Measurements from ENCODE around the gene FLCN.

Gene FLCN

DNA sequence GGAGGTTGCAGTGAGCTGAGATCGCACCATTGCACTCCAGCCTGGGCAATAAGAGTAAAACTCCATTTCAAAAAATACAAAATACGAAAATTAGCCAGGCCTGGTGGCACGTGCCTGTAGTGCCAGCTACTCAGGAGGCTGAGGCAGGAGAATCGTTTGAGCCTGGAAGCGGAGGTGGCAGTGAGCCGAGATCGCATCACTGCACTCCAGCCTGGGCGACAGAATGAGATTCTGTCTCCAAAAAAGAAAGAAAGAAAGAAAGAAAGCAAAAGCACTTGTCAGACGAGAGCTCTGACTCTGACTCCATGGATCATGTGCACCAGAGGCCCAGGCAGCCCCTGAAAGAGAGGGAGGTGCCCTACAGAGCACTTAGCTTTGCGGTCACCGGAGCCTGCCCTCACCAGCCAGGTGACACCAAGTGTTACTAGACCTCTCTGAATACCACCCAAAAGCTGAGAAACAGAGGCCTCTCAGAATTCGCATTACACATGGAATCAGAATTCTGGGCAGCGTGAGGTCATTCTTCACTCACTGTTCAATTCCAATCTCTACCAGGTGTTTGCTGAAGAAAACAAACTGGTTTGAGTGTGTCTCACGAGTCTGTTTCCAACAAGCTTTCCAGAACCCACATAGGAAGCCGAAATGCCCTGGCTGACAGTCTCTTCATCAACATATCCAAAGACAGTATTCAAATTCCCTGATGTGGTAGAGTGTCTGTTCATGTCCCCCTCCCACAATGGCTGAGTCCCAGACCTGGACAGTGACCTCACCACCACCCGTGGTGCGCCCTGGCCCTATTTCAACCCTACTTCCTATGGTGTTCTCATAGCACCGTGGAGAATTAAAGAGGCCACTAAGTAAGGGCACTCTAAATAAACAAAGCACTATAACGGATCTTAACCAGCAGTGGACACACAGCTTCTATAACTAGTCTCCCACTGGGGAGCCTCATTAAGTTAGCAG lies 1.5 kb downstream of the FLCN start:
- DNase-seq (ENCODE audit: low spot score) = peak; percentile 68

DNA sequence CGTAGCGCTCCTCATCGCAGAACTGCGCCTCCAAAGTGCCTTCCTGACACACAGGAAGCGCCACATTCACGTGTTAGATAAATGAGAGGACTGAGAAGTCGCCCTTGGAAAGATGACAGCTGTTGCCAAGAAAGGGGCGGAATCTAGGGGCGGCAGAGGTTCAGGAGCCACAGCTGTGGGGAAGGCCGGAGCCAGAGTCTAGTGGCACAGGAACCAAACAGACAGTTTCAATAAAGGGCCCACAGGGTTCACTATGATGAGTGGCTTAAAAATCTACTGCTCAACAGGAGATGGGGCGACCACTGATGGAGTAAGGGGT lies 4.7 kb downstream of the FLCN start:
- no peak for DNase-seq (ENCODE audit: low spot score)

DNA sequence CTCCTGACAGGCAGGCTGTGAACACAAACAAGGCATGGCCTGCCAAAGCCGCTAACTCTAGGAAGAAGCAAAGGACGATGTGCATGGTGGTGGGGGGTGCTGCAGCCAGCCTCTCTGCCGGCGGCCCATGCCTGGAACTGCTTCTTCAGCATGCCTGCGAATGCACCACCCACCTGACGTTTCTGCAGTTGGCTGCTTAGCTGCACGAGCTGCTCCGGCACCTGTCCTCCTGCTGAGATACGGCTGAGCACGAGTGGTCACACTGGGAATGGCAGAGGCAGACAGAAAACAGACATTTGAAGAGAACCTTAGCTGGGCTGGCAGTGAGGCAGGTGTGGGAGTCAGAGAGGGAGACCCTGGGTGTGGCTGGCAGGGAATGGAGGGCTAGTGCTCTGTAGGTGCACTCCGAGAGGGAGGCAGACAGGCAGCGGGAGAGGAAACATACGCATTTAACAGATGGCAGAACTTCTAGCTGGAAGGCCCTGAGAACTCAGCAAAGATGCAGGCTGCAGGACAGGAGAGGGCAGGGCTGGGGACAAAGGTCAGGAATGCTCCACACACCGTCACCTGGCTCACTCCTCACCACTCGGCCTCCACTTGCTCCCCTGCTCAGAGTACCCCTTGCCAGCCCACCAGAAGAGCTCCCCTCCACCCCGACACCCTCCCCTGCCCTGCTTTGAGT lies 5.2 kb downstream of the FLCN start:
- DNase-seq (ENCODE audit: low spot score) = no peak

DNA sequence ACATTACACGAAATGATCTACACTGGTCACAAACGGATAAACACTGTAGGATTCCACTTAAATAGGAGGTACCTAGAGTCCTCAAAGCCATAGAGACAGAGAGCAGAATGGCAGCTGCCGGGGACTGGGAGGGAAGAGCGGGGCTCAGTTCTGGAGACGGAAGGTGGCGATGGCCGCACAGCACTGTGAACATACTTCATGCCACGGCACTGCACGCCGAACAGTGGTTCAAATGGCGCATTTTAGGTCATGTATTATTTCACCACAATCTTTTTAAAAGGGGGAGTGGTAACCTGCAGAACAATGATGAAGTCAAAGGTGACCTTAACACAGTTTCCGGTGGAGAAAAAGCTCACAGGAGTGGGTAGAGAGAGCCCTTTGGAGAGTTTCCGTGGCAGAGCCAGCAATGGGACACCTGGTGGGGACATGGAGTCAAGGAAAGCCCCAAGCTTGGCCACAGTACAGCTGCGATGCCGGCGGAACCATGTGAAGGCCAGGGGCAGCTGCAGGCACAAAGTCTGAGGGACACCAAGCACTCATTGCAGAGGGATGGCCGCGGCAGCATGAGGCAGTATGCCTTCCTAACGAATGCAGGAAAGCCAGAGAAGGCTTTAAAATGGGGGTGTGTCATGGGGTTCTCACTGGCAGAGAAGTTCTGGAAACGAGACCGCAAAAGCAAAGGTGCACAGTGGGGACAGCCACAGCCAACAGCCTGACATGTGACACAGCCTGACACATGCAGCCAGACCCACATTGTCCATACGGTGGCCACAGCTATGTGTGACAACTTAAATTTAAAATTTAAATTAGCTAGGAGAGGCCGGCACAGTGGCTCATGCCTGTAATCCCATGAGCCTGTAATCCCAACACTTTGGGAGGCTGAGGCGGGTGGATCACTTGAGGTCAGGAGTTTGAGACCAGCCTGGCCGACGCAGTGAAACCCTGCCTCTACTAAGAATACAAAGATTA lies 7.3 kb downstream of the FLCN start:
- DNase-seq (ENCODE audit: low spot score) = no peak

DNA sequence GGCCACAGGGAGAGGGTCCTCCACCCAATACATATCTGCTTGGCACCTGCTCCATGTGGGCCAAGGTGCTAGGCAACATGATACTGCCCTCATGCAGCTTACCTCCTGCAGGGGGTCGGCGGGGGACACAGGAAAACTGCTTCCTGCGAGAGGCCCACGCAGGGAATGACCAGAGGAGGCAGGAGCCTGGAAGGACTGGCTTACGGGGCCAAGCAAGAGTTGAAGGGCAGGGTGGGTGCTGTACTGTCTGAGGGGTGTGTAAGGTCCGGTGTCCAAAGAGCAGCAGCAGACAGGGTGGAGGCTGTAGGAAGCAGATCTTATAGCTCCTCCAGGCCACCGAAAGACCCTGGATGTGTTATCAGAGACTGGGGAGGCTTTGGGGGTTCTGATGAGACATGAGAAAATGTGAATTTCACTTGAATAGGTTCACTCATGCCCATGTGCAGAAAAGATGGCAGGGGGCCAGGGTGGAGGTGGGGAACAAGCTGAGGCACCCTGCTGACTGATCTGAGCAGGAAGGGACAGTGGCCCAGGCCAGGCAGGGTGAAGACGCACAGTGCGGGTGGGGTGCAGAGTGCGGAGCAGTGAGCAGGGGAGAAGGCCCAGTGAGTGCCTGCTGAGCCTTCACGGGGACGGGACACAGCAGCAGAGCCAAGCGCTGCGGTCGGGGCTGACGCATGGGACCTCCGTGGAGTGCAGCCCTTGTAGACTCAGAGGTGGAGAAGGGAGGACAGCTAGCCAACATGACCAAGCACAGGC lies 8.3 kb downstream of the FLCN start:
- DNase-seq (ENCODE audit: low spot score) = no peak

DNA sequence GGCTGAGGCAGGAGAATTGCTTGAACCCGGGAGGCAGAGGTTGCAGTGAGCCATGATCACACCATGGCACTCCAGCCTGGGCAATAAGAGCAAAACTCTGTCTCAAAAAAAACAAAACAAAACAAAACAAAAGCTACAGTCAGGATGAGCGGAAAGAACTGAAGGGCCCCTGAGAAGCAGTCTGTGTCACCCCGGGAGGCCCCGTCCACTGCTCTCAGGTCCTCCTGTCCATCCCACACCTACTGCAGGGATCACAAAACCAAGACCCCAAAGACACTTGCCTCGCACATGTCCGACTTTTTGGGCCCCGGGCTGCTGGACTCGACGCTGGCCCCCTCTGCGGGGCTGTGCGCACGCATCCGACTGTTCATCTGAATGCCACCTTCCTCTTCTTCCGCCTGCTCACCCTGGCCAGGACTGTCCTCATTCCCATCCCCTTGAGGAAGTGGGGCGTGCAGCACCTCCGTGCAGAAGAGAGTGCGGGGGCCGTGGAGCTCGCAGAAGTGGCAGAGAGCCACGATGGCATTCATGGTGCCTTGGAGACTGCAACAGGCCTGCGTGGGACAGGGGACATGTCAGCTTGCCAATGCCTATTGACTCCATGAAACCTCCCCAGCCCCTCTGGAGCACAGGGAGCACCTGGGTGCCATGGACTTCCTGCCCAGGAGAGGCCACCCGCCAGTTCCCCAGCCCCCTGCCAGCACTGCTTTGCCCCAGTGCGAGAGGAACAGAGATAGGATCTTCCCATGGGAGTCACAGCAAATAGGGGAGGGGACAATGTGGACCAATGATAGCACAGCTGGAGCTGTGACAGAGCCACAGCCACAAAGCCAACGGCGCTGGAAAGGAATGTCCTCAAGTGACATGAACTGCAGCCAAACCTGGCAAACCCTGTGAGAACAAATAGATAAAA lies 9.1 kb downstream of the FLCN start:
- DNase-seq (ENCODE audit: low spot score) = no peak

DNA sequence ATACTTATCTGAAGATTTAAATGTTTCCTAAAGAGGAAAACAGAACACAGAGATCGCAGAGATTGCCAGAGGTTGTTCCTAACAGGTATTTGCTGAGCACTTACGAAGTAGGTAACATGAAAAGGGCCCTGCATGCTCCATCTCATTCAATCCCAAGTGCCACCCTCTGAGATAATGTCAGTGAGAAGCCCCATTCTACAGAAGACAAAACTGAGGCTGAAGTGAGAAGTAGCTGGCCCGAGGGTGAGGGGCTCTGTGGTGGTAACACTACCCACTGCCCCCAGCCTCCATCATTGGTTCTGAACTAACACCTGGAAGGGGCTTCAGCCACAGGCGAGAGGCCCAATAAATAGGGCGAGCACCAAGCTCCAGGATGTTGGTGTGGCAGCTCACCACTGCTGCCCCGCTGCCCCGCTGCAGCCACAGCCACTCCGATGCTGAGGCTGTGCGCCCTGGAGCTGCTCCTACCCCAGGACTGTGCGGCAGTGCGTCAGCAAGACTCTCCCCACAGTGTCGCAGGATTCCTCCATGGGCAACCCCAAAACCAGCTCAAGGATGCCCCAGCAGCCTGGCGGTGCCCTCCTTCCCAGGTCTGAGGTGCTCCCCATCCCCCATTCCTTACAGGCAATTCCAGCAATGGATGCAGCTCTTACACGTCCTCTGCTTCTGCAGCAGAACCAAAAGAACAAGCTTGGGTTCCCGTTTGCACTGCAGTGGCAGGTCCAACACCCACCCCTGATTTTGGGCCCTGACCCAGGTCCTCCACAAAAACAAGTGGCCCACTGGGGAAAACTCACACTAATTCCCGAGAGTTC lies 10.3 kb downstream of the FLCN start:
- no peak for DNase-seq (ENCODE audit: low spot score)

DNA sequence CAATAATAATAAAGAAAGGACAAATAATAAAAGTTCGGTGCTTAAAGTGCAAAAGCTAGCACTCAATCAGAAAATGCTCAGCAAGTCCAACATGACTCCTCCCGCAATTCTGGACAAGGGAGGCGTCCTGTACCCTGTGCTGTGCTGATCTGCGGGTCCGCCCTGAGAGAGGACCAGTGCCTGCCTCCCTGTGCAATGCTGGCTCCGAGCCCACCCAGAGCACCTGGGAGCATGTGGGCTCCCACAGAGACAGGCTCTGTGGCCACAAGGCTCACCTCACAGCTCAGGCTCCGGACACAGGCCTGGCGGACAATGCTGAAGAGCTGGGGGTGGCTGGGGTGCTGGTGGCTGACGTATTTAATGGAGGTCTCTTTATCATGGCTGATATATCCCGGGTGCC lies 11.1 kb downstream of the FLCN start:
- DNase-seq (ENCODE audit: low spot score) = no peak

DNA sequence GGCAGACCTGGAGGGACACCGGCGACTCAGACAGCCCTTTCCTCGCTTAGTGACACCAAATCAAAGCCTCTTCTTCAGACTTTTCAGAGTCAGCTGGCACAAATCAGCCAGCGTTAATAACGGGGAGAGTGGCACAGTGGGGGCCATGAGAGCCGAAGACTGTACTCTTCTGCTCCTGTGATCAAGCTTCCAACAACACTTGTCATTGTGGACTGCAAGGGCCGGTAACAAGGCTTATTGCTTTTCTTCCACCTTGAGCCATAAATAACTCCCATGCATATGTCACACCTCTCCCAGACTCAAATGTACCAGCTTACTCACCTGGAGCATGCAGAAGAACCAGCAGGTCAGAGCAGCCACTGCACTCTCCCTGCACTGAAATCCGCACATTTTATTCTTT lies 12.8 kb downstream of the FLCN start:
- no peak for DNase-seq (ENCODE audit: low spot score)

DNA sequence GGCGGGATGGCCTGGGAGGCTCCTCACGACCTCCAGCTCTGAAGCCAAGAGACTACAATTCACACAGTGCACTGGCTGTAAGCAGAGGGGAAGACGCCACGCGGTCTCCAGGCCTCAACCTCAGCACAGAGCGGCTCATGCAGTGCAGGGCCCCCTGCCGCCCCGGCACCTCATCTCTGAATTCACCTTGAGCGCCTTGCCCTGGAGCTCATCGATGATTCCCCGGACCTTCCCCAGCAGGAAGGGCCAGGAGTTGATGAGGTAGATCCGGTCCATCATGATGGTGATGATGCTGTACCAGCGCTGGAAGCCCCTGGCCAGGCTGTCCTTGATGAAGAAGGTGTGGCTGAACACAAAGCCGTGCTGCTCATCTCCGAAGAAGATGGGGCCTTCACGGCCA lies 13.2 kb downstream of the FLCN start:
- DNase-seq (ENCODE audit: low spot score) = no peak

DNA sequence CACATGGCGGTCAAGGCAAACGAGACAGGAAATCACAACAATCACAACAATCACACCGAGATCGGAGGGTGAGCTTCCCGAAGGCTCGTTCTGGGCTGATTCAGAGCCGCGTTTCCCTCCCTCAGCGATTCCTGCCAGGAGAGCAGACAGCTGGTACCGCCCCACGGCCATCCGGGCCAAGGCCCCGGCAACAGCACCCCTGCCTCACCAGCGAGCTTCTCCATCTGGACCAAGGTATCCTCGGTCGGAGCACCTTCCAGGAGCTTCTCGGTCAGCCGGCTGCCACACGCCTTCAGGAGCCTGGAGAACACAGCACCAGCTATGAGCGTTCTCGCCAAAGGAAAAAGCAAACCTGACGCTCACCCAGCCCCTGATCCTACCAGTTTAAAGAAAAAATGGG lies 15.6 kb downstream of the FLCN start:
- no peak for DNase-seq (ENCODE audit: low spot score)

DNA sequence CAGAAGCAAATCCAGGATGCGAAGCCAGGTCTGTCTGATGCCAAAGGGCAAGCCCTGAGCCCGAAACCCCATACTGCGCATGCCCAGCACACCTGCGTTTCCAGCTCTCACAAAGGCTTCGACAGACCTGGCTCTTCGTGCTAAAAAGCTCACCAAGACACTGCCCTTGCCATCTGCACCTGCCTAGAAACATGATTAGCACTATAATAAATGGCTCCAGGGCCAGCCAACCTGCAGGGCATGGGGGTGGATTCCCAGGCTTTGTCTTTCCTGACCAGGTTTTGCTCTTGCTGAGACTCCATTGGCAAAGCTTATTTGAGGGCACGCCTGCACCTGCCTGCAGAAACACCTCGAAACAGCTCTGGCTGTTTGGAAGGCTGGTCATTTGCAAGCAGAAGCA lies 16.4 kb downstream of the FLCN start:
- no peak for DNase-seq (ENCODE audit: low spot score)

DNA sequence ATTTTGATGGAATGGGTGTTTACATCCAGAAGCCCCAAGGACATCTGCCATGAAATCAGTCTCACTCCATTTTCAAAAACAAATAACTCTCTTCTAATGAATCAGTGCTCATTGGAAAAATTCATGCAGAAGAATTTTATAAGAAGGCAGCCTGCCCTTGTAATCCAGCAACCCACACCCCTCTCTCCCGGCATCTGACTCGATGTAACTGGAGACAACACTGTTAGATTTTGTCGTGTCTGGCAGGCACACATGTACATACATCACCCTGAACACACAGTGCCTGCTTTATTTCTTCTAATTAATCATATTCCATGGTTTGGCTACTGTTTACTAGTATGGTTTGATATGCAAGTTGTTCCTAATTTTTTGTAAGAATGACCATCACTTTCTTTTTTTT lies 19.0 kb downstream of the FLCN start:
- DNase-seq (ENCODE audit: low spot score) = no peak

DNA sequence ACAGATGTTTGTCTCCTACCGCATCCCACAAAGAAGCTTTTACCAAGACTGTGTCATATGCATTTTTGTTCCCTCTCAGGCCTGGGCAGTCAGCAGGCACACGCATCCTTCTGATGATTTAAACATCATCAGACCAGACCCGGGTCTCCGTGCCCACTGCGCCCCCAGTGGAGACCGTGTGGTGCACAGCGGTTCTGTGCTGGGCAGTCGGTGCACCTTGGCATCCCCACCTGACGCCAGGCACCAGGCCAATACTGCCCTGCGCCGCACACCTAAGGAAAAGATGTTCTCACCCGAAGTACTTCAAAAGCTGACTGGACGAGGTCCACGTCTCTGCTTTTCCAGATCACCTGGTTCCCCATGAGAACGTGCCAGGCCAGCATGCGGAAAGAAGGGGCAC lies 20.2 kb downstream of the FLCN start:
- DNase-seq (ENCODE audit: low spot score) = no peak

DNA sequence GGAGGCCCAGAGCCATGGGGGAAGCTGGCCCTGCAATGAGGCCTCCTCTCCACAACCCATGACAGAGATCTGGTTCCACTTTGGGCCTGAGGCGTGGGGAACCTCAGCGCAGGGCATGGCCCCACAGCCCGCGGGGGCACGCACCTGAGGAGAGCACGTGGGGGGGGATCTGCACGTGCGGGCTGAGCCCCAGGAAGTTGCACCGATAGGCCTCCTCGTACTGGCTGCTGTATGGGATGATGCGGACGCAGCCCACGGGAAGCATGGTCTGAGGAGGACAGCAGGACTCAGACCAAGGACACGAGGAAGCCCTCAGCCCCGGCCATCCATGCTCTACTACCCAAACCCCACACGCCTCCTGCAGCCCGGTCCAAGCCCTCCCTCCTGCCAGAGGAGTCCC lies 20.7 kb downstream of the FLCN start:
- no peak for DNase-seq (ENCODE audit: low spot score)

DNA sequence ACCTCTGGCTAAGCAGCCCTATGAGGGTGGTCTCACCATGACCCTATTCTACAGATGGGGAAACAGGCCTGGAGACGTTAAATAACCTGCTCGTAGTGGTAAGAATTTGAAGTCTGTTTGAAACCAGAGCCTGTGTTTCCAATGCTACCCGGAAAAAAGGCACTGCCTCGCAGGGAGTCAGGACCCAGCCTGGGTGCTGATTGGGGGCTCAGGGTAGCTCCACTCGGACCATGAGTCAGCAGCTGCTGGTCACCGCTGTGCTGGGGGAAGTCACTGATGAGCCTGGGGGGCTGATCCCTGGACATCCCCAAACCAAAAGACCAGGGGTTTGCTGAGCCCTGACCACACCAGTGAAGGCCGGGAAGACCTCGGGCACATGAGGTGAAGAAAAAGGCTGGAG lies 21.4 kb downstream of the FLCN start:
- no peak for DNase-seq (ENCODE audit: low spot score)

DNA sequence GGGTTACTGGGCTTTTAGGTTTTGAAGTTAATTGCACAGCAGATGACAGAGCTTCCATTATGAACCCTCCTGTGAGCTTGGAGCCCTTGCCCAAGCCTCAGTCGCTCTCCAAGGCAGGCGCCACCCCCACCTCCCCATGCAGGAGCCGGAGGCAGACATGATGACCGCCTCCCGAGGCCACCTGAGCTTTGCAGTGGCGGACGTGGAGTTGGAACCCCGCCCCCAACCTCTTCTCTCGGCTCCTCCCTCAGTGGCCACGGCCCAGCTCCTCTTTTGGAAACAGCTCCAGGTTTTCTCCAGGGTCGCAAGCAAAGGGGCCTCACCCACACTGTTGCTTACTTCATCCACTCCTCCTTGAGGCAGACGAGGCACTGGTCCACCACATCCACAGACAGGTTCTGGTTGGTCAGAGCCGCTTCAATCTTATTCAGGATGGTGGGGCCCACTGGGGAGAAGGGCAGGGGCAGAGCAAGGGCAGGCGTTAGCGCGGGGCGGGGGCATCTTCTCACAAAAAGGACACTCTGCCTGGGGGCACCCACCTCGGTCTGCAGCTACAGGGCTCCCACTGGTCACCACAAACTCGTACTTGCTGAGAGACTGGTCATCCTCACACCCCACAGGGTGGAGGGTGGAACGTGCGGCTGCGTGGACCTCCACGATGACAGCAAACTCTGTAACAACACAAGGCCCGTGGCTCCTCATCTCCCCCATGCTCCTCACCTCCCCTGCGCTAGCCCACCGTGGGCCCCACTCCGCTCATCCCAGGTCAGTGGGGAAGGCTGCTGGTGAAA lies 22.1 kb downstream of the FLCN start:
- no peak for DNase-seq (ENCODE audit: low spot score)

DNA sequence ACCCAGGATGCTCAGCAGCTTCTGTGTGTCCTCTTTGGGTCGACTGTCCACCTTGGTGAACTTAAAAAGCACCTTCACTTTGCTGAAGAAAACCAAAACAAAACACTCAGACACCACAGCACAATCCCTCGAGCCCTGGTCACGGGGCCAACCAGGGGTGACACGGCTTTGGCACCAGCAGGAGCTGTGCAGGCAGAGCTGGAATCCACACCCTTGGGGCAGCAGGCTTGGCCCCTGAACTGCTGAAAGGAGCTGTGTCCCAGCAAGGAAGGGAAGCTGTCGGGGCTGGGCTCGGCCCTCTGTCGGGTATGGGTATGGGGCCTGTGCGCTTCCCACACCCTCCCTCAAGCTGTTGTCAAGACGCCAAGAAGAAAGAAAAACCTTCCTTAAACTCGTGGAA lies 23.2 kb downstream of the FLCN start:
- no peak for DNase-seq (ENCODE audit: low spot score)

DNA sequence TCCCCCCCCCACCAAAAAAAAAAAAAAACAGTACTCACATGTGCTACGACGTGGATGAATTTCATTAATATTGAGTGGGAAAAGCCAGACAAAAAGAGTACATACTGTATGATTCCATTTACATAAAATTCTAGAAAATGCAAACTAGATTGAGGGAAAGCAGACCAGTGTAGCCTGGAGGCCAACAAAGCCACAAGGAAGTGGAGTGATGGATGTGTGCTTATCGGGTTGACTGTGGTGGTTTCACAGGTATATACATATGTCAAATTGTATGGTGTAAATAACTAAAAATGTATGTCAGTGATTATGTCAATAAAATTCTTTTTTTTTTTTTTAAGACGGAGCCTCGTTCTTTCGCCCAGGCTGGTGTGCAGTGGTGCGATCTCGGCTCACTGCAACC lies 29.0 kb downstream of the FLCN start:
- DNase-seq (ENCODE audit: low spot score) = no peak
